PFSK-1 (cell line): ENCODE data around the gene ISOC2.

Source experiments
- POLR2AphosphoS5 ChIP-seq: IDR thresholded peaks from 2 replicates; pipeline ENCODE4 v1.6.1; 2012; ENCODE audit warnings: low read depth, mild to moderate bottlenecking, control low read depth, low read length, moderate library complexity
- SIN3A ChIP-seq: IDR thresholded peaks from 2 replicates; pipeline ENCODE4 v1.6.1; 2012; ENCODE audit warnings: mild to moderate bottlenecking, low read length, moderate library complexity, borderline replicate concordance; ENCODE audit not compliant: insufficient read depth

DNA sequence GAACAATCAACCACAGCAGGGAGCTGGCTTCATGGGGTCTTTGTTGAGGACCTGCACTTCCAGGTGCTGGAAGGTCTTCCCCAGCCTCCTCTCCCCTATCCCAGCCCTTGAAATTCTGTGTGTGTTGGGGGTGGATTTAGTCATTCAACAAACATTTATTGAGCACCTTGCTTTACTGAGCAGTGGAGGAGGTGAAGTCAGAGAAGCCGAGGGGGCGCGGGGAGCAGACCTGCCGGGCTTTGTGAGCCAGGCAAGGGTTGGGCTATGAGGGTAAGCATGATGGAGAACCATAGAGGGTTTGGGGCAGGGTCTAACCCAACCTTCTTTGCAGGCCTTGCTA is 6.6 kb upstream of the ISOC2 start:
- no peak for TF ChIP-seq POLR2AphosphoS5
- no peak for TF ChIP-seq SIN3A
